Measurements from ENCODE around the gene KATNB1. TPM values are rescaled to one million over a fixed set of nuclear protein-coding genes. Genes with fewer than 3 reads are reported as not detected.

The KATNB1 gene
- total and polyA plus RNA-seq, 2 experiments from 2014 or later, result 31.4 to 65.9 TPM

DNA sequence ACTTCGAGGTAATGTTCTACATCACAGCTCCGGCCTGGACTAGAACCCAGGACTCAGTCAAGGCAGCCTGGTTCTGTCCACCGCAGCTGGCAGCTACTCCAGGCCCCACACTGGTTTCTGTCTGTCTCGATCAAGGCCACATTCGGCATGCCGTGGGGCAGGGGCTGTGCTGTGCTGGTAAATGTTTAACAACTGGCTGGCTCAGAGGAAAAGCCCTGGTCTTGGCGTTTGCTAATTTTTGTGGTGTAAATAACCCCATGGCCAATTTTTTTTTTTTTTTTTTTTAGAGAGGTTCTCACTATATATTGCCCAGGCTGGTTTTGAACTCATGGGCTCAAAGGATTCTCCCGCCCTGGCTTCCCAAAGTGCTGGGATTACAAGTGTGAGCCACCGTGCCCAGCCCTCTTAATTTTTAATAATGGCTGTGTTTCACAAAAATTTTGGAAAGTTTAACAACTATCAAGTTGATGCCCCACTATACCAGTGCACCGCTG, 41.3 kb upstream of the KATNB1 start:
- no peaks in the 10 kb centered on the region for H3K79me2 ChIP-seq (replicated peaks; ENCODE audit: insufficient read depth)
- peaks cover 2% of the 10 kb centered on the region for H3K27me3 Mint-ChIP-seq (ENCODE audit: insufficient read depth, low read depth, poor library complexity)

DNA sequence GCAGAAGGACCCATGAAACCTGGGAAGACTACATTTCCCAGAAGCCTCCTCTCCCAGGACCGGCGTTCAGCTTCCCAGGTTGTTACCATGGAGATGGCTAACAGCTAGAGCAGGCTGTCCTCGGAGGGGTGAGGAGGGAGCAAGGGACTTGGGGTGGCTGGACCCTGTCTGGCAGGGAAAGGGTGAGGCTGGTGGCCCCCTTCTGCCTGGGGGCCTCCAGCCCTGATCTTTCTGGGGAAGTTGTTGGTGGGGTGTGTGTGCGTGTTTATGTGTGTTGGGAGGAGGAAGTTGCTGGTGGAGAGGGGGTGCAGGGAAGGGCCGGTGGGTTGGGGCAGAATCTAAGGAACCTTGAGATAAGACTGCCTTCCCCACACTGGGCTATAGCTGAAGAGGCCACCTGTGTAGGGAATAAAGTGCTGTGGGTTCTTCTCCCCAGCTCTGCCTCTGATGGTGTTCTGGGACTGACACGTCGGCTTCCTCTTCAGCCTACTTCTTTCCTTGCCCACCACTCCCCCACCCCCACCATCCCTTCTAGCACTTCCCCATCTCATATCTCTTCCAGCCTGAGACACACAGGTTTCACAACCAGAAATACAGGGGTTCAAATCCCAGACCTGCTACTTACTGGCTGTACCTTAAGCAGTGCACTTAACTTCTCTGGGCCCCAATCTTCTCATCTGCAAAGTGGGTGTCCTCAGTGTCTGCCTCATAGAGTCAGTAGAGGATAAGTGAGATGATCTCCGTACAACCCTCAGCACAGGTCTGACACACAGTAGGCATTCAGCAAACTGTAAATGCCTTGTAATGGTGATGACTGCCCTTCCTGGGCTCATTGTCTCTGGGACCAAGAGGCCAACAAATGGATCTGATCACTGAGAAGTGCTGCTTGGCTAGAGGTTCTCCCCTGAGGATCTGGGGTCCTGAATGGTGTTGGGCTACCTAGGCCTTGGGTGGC, 40.6 kb upstream of the KATNB1 start, which contains the start of gene DRC7:
DRC7 (plus strand) TSS at position 82 of the 955 bp plus-strand sequence. CDS start 3,144 bp downstream, outside the sequence.
- peak; percentile 93 for DNase-seq (ENCODE audit: low spot score)
- Mint-ChIP-seq H3K27ac (no peak within 1 kb of the TSS; the same call in 1 of the 2 replicates), H3K4me3 (peak within 1 kb of the TSS; percentile 59; the same call in 2 of the 3 replicates), H3K27me3 (ENCODE audit: insufficient read depth, low read depth, poor library complexity) (peaks cover 2% of the 10 kb centered on the region), H3K4me1 (peaks cover 4% of the 10 kb centered on the region), H3K36me3 (ENCODE audit: low read depth) (no peaks in the 10 kb centered on the region), H3K9me3 (no peaks in the 10 kb centered on the region; the same call in 2 of the 3 replicates)
- H3K4me2 ChIP-seq, result peak within 1 kb of the TSS; percentile 70; the same call in 1 of the 2 replicates
- H3K27me3 ChIP-seq (ENCODE audit: insufficient read depth), result no peaks in the 10 kb centered on the region
- peak within 1 kb of the TSS; percentile 49 for H3K4me3 ChIP-seq
- no peaks in the 10 kb centered on the region for H3K36me3 ChIP-seq (ENCODE audit: insufficient read depth)
- no peak within 1 kb of the TSS for H3K27ac ChIP-seq (ENCODE audit: low read depth)
- H4K20me1 ChIP-seq (replicated peaks; ENCODE audit: insufficient read depth), result no peaks in the 10 kb centered on the region
- H3K9me2 ChIP-seq (ENCODE audit: insufficient read depth), result no peaks in the 10 kb centered on the region
- no peak for TF ChIP-seq ZNF114 (CRISPR knock-in tag; IDR thresholded peaks at IDR 0.05)
- no peak for TF ChIP-seq EZH2 (IDR thresholded peaks at IDR 0.05; ENCODE audit: low read depth, unreplicated experiment)
- TF ChIP-seq, protein P1, sequence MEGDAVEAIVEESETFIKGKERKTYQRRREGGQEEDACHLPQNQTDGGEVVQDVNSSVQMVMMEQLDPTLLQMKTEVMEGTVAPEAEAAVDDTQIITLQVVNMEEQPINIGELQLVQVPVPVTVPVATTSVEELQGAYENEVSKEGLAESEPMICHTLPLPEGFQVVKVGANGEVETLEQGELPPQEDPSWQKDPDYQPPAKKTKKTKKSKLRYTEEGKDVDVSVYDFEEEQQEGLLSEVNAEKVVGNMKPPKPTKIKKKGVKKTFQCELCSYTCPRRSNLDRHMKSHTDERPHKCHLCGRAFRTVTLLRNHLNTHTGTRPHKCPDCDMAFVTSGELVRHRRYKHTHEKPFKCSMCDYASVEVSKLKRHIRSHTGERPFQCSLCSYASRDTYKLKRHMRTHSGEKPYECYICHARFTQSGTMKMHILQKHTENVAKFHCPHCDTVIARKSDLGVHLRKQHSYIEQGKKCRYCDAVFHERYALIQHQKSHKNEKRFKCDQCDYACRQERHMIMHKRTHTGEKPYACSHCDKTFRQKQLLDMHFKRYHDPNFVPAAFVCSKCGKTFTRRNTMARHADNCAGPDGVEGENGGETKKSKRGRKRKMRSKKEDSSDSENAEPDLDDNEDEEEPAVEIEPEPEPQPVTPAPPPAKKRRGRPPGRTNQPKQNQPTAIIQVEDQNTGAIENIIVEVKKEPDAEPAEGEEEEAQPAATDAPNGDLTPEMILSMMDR (conservative IDR thresholded peaks at IDR 0.05; ENCODE audit: low read depth in 2 of 2), result no peak
- no peak for TF ChIP-seq EZH2phosphoT487 (IDR thresholded peaks at IDR 0.05; ENCODE audit: unreplicated experiment)
- TF ChIP-seq, protein P2, sequence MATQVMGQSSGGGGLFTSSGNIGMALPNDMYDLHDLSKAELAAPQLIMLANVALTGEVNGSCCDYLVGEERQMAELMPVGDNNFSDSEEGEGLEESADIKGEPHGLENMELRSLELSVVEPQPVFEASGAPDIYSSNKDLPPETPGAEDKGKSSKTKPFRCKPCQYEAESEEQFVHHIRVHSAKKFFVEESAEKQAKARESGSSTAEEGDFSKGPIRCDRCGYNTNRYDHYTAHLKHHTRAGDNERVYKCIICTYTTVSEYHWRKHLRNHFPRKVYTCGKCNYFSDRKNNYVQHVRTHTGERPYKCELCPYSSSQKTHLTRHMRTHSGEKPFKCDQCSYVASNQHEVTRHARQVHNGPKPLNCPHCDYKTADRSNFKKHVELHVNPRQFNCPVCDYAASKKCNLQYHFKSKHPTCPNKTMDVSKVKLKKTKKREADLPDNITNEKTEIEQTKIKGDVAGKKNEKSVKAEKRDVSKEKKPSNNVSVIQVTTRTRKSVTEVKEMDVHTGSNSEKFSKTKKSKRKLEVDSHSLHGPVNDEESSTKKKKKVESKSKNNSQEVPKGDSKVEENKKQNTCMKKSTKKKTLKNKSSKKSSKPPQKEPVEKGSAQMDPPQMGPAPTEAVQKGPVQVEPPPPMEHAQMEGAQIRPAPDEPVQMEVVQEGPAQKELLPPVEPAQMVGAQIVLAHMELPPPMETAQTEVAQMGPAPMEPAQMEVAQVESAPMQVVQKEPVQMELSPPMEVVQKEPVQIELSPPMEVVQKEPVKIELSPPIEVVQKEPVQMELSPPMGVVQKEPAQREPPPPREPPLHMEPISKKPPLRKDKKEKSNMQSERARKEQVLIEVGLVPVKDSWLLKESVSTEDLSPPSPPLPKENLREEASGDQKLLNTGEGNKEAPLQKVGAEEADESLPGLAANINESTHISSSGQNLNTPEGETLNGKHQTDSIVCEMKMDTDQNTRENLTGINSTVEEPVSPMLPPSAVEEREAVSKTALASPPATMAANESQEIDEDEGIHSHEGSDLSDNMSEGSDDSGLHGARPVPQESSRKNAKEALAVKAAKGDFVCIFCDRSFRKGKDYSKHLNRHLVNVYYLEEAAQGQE (IDR thresholded peaks at IDR 0.05; ENCODE audit: unreplicated experiment), result no peak
- TF ChIP-seq, protein P3, sequence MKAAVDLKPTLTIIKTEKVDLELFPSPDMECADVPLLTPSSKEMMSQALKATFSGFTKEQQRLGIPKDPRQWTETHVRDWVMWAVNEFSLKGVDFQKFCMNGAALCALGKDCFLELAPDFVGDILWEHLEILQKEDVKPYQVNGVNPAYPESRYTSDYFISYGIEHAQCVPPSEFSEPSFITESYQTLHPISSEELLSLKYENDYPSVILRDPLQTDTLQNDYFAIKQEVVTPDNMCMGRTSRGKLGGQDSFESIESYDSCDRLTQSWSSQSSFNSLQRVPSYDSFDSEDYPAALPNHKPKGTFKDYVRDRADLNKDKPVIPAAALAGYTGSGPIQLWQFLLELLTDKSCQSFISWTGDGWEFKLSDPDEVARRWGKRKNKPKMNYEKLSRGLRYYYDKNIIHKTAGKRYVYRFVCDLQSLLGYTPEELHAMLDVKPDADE (IDR thresholded peaks at IDR 0.05), result peak; percentile 77
- no peaks in the 10 kb centered on the region for H3K79me2 ChIP-seq (replicated peaks; ENCODE audit: insufficient read depth)
- no peaks in the 10 kb centered on the region for H3K4me1 ChIP-seq (ENCODE audit: insufficient read depth)
- H2AFZ ChIP-seq, result peak within 1 kb of the TSS; percentile 94; the same call in 1 of the 2 replicates
- ATAC-seq, result peak; percentile 98
- no peaks in the 10 kb centered on the region for H3F3A ChIP-seq (replicated peaks; ENCODE audit: low read depth)

More for the DNA sequence above, 41.3 kb upstream of the KATNB1 start:
- no peak overlapping the region for H3K27ac Mint-ChIP-seq
- Histone ChIP-seq H4K20me1 (replicated peaks; ENCODE audit: insufficient read depth) (no peaks in the 10 kb centered on the region), H3K9me2 (ENCODE audit: insufficient read depth) (no peaks in the 10 kb centered on the region), H3K4me1 (ENCODE audit: insufficient read depth) (no peaks in the 10 kb centered on the region), H3F3A (replicated peaks; ENCODE audit: low read depth) (no peaks in the 10 kb centered on the region), H3K36me3 (ENCODE audit: insufficient read depth) (no peaks in the 10 kb centered on the region), H3K4me2 (no peak overlapping the region), H3K4me3 (peak overlapping the region; percentile 49; the same call in 1 of the 2 replicates), H3K27ac (ENCODE audit: low read depth) (no peak overlapping the region), H2AFZ (no peak overlapping the region), H3K27me3 (ENCODE audit: insufficient read depth) (no peaks in the 10 kb centered on the region)
- H3K4me3 Mint-ChIP-seq, result no peak overlapping the region
- no peaks in the 10 kb centered on the region for H3K36me3 Mint-ChIP-seq (ENCODE audit: low read depth)
- peaks cover 10% of the 10 kb centered on the region for H3K4me1 Mint-ChIP-seq
- TF ChIP-seq, protein P1 (conservative IDR thresholded peaks at IDR 0.05; ENCODE audit: low read depth in 2 of 2), result no peak
- TF ChIP-seq POLR2AphosphoS5 (IDR thresholded peaks at IDR 0.05; ENCODE audit: low read depth) (no peak), JUNB (IDR thresholded peaks at IDR 0.05; ENCODE audit: unreplicated experiment) (no peak), CREB1 (CRISPR knock-in tag; IDR thresholded peaks at IDR 0.05; ENCODE audit: low read depth) (no peak)
- ATAC-seq, result no peak
- no peak for DNase-seq (ENCODE audit: low spot score)
- no peaks in the 10 kb centered on the region for H3K9me3 Mint-ChIP-seq

All from GM23338 (cell line).